SH-SY5Y (cell line): Measurements from ENCODE around the gene WASHC3.

ENCODE experiments used
- GATA2 ChIP-seq: IDR thresholded peaks from 2 replicates; pipeline ENCODE4 v1.6.1; 2011; ENCODE audit warnings: mild to moderate bottlenecking, low read depth, low read length
- GATA3 ChIP-seq: IDR thresholded peaks from 2 replicates; pipeline ENCODE4 v1.6.1; 2011; ENCODE audit warnings: low read depth, mild to moderate bottlenecking, low read length, moderate library complexity

WASHC3 gene, protein sequence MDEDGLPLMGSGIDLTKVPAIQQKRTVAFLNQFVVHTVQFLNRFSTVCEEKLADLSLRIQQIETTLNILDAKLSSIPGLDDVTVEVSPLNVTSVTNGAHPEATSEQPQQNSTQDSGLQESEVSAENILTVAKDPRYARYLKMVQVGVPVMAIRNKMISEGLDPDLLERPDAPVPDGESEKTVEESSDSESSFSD

DNA sequence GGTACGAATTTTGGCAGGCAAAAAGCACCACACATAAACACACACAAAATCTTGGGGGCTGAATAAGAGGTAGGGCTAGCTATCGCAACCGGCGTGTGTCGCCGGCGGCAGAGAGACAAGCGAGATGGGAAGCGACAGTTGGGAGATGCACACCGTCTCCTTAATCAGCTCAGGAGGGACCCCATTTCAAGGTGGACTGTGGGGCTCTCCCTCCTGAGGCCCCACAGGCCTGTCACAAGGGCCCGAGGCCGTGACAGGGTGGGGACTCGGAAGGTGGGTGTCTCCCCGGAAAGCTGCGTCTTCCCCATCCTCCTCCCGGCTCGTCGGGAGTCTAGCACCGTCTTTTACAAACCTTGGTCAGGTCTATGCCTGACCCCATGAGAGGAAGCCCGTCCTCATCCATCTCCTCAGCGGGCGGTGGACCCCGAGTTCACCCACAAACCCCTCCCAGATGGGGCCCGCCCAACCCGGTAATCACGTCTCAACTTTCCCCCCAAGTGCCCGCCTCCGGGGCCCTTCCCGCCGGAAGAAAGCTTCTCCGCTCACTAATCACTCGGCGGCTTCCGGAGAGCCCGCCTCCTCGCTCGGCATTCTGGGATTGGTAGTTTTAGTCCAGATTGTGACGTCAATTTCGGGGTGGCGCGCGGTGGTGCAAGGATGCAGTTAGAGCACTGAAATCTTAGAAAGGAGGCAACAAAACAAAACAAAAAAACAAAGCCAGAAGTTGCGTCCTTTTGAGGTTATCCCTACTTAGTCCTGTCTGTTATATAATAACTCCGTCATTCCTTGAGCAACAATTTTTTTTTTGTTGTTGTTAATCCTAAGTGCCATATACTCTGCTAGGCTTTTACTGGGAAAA, at the start of gene WASHC3:
WASHC3 (minus strand) TSS at position 432 of the 859 bp plus-strand sequence; CDS start at position 403, 29 bp downstream.
- TF ChIP-seq GATA3 (no peak), GATA2 (no peak)

DNA sequence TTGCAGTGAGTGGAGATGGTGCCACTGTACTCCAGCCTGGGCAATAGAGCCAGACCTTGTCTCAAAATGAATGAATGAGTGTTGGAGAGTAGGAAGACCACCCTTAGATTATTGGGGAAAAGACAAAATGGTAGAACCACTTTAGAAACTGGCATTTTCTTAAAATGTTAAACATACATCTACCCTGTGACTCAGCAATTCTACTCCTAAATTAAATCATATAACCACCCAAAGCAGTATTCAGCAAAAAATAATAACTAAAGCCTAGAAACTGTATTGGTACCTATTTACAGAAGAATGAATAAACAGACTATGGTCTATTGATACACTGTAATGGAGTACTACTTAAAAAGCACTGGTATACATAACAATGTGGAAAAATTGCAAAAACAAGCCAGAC, 49.0 kb upstream of the WASHC3 start:
- TF ChIP-seq GATA2 (no peak), GATA3 (no peak)

DNA sequence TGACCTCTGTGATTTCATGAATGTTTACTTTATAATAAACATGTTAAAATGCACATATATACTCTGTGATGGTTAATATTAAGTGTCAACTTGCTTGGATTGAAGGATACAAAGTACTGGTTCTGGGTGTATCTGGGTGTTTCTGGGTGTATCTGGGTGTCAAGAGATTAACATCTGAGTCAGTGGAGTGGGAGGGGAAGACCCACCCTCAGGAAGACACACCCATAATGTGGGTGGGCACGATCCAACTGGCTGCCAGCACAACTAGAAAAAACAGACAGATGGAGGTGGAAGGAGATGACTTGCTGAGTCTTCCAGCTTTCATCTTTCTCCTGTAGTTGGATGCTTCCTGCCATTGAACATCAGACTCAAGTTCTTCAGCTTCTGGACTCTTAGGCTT, 46.2 kb upstream of the WASHC3 start:
- TF ChIP-seq GATA3: no peak
- TF ChIP-seq GATA2: no peak

DNA sequence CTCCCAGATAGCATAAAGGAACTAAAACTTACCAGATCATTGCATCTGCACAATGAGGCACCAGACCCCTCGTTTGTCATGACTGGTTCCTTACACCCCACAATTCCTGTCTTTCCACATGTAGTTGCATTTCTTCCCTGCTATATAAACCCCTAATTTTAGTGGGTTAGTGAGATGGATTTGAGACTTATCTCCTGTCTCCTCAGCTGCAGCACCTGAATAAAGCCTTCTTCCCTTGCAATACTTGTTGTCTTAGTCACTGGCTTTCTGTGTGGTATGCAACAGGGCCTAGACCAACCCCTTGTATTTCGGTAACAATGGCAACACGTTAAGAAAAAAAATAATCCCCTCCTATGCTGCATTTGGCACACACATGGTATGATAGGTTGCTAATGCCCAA, 45.1 kb upstream of the WASHC3 start:
- TF ChIP-seq GATA2 (no peak), GATA3 (no peak)

DNA sequence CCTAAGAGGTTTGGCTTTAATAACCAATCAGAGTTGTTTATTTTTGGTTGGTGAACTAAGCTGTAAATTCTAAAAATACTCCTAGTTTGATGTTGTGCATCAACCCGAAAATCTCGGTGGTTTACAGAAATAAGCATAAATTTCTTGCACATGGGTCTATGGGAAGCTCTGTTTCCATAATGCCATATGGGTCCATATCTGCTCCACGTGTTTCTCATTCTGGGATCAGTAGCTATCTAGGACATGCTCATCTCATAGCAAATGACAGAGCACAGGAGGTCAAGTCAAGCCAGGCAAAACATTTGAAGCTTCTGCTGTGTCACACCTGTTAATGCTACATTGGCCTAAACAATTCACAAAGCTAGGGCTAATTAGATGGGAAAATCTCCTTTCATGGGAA, 35.1 kb upstream of the WASHC3 start:
- TF ChIP-seq GATA3 (no peak), GATA2 (no peak)

DNA sequence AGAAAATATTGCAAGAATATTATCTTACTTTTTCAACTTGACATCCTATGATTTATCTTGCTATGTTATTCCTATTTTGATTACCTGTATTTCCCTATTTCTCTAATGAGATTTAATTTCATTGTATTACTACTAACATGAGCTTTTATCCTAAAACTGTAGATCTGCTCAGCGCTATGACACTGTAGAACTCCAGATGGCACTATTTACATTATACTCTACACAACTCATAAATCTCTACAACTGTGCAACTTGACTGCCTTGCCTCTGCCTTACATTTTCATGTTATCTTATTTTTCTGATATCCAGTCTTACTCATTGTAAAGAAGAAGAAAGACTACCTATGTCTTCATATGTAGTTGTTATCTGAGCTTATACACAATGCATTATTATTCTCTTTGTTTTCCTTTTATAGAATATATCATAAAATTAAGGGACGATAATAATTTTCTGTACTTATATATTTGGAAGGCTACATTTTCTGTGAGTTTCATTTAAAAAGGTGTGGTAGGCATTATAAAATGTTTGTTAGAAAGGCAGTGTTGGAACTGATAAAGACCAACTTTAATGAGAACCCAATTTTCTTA, 34.0 kb upstream of the WASHC3 start:
- no peak for TF ChIP-seq GATA2
- TF ChIP-seq GATA3: no peak

DNA sequence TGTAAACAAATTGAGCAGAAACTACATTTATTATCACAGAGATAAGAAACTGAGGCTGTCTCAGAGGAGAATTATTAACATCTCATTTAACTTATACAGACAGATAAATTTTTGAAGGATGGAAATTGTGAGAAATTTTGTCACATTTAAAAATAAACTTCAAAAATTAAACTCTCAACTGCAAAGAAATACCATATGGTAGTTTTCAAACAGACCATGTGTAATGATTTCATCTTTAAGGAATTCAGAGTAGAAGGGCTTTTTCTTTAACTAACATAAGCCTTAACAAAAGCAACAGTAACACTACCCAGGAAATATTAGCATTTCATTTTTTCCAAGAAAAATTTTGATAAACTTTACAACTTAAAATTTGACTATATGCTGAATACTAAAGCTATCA, 31.5 kb upstream of the WASHC3 start:
- no peak for TF ChIP-seq GATA3
- no peak for TF ChIP-seq GATA2

DNA sequence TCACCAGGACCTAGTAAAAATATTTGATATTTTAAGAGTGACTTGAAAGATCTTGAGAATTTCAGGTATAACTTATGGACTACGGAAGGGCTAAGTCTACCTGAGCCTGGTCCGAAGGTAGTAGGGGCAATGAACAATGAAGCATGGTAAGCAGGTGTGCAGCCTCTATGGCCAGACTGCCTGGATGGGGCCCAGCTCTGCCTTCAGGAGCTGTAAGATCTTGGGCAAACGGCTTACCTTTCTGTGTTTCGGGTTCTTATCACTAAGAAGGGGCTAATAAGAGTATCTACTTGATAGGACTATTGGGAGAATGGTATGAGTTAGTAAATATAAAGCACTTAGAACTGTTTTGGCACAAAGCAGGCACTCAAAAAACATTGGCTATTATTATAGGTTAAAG, 19.1 kb upstream of the WASHC3 start:
- TF ChIP-seq GATA3: no peak
- TF ChIP-seq GATA2: no peak

DNA sequence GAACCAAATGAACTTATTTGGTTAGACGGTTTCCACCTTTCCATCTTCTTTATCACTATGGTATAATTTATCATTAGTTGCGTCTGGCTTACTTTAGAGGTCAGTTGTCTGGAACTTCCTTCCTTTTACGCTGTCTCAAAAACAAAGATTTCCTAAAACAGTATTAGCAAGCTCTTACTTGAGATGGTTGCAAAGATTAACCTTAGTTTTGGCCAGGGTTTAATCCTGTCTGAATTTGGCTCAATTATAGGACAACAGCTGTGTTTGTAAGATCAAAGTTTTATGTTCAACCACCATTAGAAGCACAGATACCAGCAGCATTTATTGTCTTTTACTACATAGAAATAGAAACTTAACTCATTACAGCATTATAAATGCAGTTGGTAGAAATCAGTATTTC, 7.9 kb upstream of the WASHC3 start:
- TF ChIP-seq GATA2: no peak
- no peak for TF ChIP-seq GATA3

DNA sequence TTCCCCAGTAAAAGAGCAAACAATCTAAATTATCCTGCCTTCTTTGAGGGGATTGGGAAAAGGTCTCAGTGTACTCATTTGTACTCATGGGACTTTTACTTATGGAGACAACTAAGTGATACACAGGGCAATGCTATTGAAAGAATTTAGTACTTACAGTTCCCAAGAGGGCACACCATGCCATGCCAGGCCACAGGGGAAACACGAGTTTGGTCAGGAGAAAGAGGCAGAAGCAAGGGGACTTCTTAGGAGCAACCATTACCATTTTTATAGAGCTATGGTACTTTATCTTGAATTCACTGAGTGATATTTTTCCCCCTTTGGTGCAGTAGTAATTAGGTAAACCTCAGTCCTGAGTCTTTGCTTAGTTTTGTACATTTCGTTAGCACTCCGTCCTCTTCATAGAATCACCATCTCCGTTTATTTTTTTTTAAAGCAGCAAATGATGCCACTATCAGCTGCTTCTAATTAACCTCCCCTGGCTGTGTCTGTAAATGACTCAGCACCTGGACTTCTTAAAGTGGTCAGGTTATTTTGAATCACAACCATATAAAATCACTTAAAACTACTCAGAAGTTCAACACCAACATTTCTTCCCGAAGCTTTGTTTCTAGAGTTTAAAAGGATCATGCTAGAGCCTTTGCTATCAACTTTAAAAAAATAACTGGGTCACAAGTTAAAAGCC, 5.9 kb upstream of the WASHC3 start:
- TF ChIP-seq GATA3 (no peak), GATA2 (no peak)

DNA sequence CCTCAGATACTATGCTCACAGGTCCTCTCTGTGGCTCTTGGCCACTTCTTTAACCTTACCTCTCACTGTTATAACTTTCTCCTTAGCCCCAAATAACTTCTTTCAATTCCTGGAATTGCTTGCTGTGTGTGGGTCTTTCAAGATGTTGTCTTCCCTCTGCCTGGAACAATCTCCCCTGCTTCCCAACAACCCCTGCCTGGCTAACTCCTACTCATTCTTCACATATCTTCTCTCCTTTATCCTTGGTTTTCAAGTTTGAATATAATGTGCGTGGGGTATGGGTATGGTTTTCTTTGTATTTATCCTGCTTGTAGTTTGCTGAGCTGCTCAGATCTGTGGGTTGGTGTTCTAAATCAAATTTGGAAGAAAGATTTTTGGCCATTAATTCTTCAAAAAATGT, 2.7 kb upstream of the WASHC3 start:
- TF ChIP-seq GATA3: no peak
- no peak for TF ChIP-seq GATA2

DNA sequence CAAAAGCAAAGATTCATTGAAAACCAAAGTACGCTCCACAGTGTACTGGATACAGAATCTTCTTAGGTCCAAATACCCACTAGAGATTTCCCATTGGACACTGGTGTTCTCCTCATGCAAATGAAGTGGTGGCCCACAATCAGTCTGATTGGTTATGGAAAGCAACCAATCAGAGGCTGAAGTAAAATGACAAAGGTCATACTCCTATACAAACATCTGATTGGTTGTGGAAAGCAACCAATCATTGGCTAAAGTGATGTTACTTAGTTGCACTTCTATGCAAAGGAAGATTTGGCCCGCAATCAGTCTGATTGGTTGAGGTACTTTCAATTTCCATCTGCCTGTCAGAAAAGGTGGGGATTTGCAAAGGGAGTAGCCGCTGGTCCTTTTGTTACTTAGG, 1.3 kb upstream of the WASHC3 start:
- TF ChIP-seq GATA2 (no peak), GATA3 (no peak)

DNA sequence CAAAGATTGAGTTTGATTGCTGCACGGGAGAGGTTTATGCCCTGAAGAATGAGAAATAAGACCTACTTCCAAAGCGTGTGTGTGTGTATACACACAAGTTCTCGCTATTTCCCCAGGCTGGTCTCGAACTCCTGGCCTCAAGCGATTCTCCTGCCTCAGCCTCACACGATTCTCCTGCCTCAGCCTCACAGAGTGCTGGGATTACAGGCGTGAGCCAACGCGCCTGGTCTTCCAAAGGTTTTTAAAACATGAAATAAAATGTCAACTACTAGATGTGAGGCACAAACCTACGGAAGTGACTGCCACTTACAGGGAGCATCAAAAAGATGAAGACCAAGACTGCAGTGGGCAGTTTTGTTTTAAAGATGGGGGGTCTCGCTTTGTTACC, 622 bp upstream of the WASHC3 start:
- TF ChIP-seq GATA2 (no peak), GATA3 (no peak)

DNA sequence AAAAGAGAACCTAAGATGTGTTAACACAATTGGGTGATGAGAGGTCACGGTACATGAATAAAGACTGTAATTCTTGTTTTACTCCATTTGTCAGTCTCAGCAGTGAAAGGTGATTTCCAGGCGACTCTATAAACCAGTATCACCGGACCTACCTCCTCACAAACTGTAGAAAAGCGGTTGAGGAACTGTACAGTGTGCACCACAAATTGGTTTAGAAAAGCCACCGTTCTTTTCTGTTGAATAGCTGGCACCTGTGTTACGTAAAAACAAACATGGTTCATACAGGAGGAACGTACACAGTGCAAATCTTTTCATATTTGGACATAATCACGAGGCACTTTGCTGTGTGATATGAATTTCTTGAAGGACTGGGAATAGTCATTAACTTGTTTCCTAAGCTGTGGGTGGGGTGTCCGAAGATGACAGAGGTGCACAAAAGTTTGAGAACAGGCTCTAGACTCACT, 663 bp downstream of the WASHC3 start:
- TF ChIP-seq GATA3 (no peak), GATA2 (no peak)
